ENCODE measurements around the gene ILRUN. TPM values are rescaled to one million over a fixed set of nuclear protein-coding genes. Genes with fewer than 3 reads are reported as not detected.
"Not testable (repeated sequence)": the region's sequence is repeated elsewhere in the genome, so short reads cannot be mapped to it uniquely, and the experiment has no call there.

The ILRUN gene
- total RNA-seq, 1 experiment from 2014 or later: 64.6 TPM

GRCh38 chr6:34745277-34746103 is 48.9 kb upstream of the ILRUN start:
- Histone ChIP-seq H3K4me1 (ENCODE audit: insufficient read depth, low read length) (no peaks in the 10 kb centered on the region), H3K27ac (ENCODE audit: insufficient read length, low read depth, low read length) (no peak overlapping the region), H2AK5ac (ENCODE audit: insufficient read length, low read length) (no peak overlapping the region), H3K56ac (ENCODE audit: insufficient read length, low read depth, low read length) (no peak overlapping the region), H2BK12ac (ENCODE audit: insufficient read length, low read depth, low read length) (no peak overlapping the region), H3T11ph (ENCODE audit: low read length) (no peak overlapping the region), H3K27me3 (ENCODE audit: insufficient read depth, low read length) (no peaks in the 10 kb centered on the region), H2BK15ac (ENCODE audit: low read depth, low read length) (no peak overlapping the region), H3K79me1 (ENCODE audit: insufficient read depth, low read depth, low read length, poor library complexity, severe bottlenecking) (no peaks in the 10 kb centered on the region), H4K91ac (ENCODE audit: insufficient read length, low read depth, low read length) (no peak overlapping the region), H4K5ac (ENCODE audit: insufficient read length, low read depth, low read length) (no peak overlapping the region), H3K23me2 (ENCODE audit: insufficient read length, low read depth, low read length, poor library complexity, severe bottlenecking) (no peaks in the 10 kb centered on the region), H4K8ac (replicated peaks; ENCODE audit: insufficient read length, low read depth, low read length) (no peak overlapping the region), H2BK20ac (ENCODE audit: low read depth, low read length, poor library complexity, severe bottlenecking) (no peak overlapping the region), H3K4me2 (ENCODE audit: insufficient read depth, insufficient read length, low read length) (no peak overlapping the region), H3K9ac (ENCODE audit: extremely low read depth, insufficient read length, low read length) (no peak overlapping the region), H2BK120ac (ENCODE audit: low read depth, low read length, poor library complexity, severe bottlenecking) (no peak overlapping the region), H4K20me1 (ENCODE audit: control insufficient read depth, insufficient read depth, insufficient read length) (no peaks in the 10 kb centered on the region), H2AFZ (ENCODE audit: low read length) (no peak overlapping the region), H3K18ac (ENCODE audit: insufficient read length, low read depth, low read length) (no peak overlapping the region), H3K9me3 (ENCODE audit: control insufficient read depth, low read depth, low read length) (no peaks in the 10 kb centered on the region), H3K79me2 (ENCODE audit: insufficient read depth, low read length) (no peaks in the 10 kb centered on the region), H3K14ac (ENCODE audit: insufficient read depth, low read length) (no peak overlapping the region), H2BK5ac (ENCODE audit: insufficient read length, low read length) (no peak overlapping the region), H3K4ac (ENCODE audit: low read depth, low read length) (no peak overlapping the region), H3K23ac (ENCODE audit: insufficient read length, low read depth, low read length) (no peak overlapping the region)
- no peaks in the 10 kb centered on the region for H3K36me3 Mint-ChIP-seq (ENCODE audit: insufficient read depth in 1 of 3, low read depth in 3 of 3)
- H3K4me1 Mint-ChIP-seq: peaks cover 5% of the 10 kb centered on the region in 2 experiments; a peak in 2 of 4 replicates
- TF ChIP-seq, protein P1, sequence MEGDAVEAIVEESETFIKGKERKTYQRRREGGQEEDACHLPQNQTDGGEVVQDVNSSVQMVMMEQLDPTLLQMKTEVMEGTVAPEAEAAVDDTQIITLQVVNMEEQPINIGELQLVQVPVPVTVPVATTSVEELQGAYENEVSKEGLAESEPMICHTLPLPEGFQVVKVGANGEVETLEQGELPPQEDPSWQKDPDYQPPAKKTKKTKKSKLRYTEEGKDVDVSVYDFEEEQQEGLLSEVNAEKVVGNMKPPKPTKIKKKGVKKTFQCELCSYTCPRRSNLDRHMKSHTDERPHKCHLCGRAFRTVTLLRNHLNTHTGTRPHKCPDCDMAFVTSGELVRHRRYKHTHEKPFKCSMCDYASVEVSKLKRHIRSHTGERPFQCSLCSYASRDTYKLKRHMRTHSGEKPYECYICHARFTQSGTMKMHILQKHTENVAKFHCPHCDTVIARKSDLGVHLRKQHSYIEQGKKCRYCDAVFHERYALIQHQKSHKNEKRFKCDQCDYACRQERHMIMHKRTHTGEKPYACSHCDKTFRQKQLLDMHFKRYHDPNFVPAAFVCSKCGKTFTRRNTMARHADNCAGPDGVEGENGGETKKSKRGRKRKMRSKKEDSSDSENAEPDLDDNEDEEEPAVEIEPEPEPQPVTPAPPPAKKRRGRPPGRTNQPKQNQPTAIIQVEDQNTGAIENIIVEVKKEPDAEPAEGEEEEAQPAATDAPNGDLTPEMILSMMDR (conservative IDR thresholded peaks at IDR 0.05): no peak
- no peaks in the 10 kb centered on the region for H3K27me3 Mint-ChIP-seq (ENCODE audit: low read depth)
- H3K27ac Mint-ChIP-seq: no peak overlapping the region
- DNase-seq: no peak
- WGBS (ENCODE audit: extremely low coverage, insufficient read length, low lambda C conversion rate): no CpG with 5 or more reads among the region's 10 CpGs
- no peaks in the 10 kb centered on the region for H3K9me3 Mint-ChIP-seq
- no peak overlapping the region for H3K4me3 Mint-ChIP-seq

DNA sequence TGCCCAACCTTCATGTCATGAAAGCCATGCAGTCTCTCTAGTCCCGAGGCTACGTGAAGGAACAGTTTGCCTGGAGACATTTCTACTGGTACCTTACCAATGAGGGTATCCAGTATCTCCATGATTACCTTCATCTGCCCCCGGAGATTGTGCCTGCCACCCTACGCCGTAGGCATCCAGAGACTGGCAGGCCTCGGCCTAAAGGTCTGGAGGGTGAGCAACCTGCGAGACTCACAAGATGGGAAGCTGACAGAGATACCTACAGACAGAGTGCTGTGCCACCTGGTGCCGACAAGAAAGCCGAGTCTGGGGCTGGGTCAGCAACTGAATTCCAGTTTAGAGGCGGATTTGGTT is 47.7 kb upstream of the ILRUN start:
- H3K9ac ChIP-seq (ENCODE audit: extremely low read depth, insufficient read length, low read length); H3K27me3 Mint-ChIP-seq (ENCODE audit: low read depth); H3K79me2 ChIP-seq (ENCODE audit: insufficient read depth, low read length); H3K4me1 Mint-ChIP-seq; H4K20me1 ChIP-seq (ENCODE audit: control insufficient read depth, insufficient read depth, insufficient read length); H4K91ac ChIP-seq (ENCODE audit: insufficient read length, low read depth, low read length); H3K9me3 ChIP-seq (ENCODE audit: control insufficient read depth, low read depth, low read length); H2AK5ac ChIP-seq (ENCODE audit: insufficient read length, low read length); H3K4me3 Mint-ChIP-seq; H2BK120ac ChIP-seq (ENCODE audit: low read depth, low read length, poor library complexity, severe bottlenecking); H4K5ac ChIP-seq (ENCODE audit: insufficient read length, low read depth, low read length); H3K4me1 ChIP-seq (ENCODE audit: insufficient read depth, low read length); H3K4ac ChIP-seq (ENCODE audit: low read depth, low read length); H2AFZ ChIP-seq (ENCODE audit: low read length); H3K23ac ChIP-seq (ENCODE audit: insufficient read length, low read depth, low read length); DNase-seq; H3K9me3 Mint-ChIP-seq; H3K36me3 Mint-ChIP-seq (ENCODE audit: insufficient read depth in 1 of 3, low read depth in 3 of 3); H3T11ph ChIP-seq (ENCODE audit: low read length); H3K27ac Mint-ChIP-seq; H4K8ac ChIP-seq (replicated peaks; ENCODE audit: insufficient read length, low read depth, low read length); H2BK5ac ChIP-seq (ENCODE audit: insufficient read length, low read length); H2BK15ac ChIP-seq (ENCODE audit: low read depth, low read length); H3K18ac ChIP-seq (ENCODE audit: insufficient read length, low read depth, low read length); H3K56ac ChIP-seq (ENCODE audit: insufficient read length, low read depth, low read length); H2BK20ac ChIP-seq (ENCODE audit: low read depth, low read length, poor library complexity, severe bottlenecking); H2BK12ac ChIP-seq (ENCODE audit: insufficient read length, low read depth, low read length); H3K23me2 ChIP-seq (ENCODE audit: insufficient read length, low read depth, low read length, poor library complexity, severe bottlenecking); H3K4me2 ChIP-seq (ENCODE audit: insufficient read depth, insufficient read length, low read length); H3K79me1 ChIP-seq (ENCODE audit: insufficient read depth, low read depth, low read length, poor library complexity, severe bottlenecking); H3K27me3 ChIP-seq (ENCODE audit: insufficient read depth, low read length); H3K14ac ChIP-seq (ENCODE audit: insufficient read depth, low read length); H3K27ac ChIP-seq (ENCODE audit: insufficient read length, low read depth, low read length): not testable (repeated sequence)
- no CpG with 5 or more reads among the region's 10 CpGs for WGBS (ENCODE audit: extremely low coverage, insufficient read length, low lambda C conversion rate)
